IPS-NIHi7 (cell line): ENCODE measurements around the gene UQCR11.
"Not testable (repeated sequence)": the region's sequence is repeated elsewhere in the genome, so short reads cannot be mapped to it uniquely, and the experiment has no call there.

ENCODE experiments used
- DNase-seq: peaks from one replicate; pipeline ENCODE4 v3.0.0; 2012; ENCODE audit warnings: mixed read lengths; ENCODE audit errors: extremely low spot score

UQCR11 gene

GRCh38 chr19:1605236-1606137, at the start of gene UQCR11:
TSS of gene UQCR11 (minus strand) at chr19:1605462. CDS start at chr19:1605409, 53 bp downstream.
- peak; percentile 95 for DNase-seq

GRCh38 chr19:1654178-1654792, 49.0 kb upstream of the UQCR11 start:
- no peak for DNase-seq

GRCh38 chr19:1653300-1653628, 48.0 kb upstream of the UQCR11 start:
- no peak for DNase-seq

GRCh38 chr19:1652471-1653299, 47.4 kb upstream of the UQCR11 start, which contains the start of gene TCF3:
TSS of gene TCF3 (minus strand) at chr19:1652615. CDS start at chr19:1650248, 2,367 bp downstream.
- DNase-seq = peak; percentile 99

GRCh38 chr19:1651568-1652291, 46.5 kb upstream of the UQCR11 start:
- DNase-seq = peak; percentile 46

GRCh38 chr19:1650650-1651567, 45.6 kb upstream of the UQCR11 start:
- peak; percentile 75 for DNase-seq

- no peak for DNase-seq
These were observed 44.7 kb upstream of the UQCR11 start for GRCh38 chr19:1649706-1650649.

- DNase-seq = no peak
These were observed 43.8 kb upstream of the UQCR11 start for GRCh38 chr19:1648920-1649541.

- DNase-seq = no peak
These were observed 43.2 kb upstream of the UQCR11 start for GRCh38 chr19:1648459-1648849.

- no peak for DNase-seq
These were observed 42.5 kb upstream of the UQCR11 start for GRCh38 chr19:1647501-1648458.

- DNase-seq = no peak
These were observed 41.6 kb upstream of the UQCR11 start for GRCh38 chr19:1646659-1647453.

- no peak for DNase-seq
These were observed 40.9 kb upstream of the UQCR11 start for GRCh38 chr19:1646149-1646548.

GRCh38 chr19:1645299-1645698, 40.0 kb upstream of the UQCR11 start:
- no peak for DNase-seq

GRCh38 chr19:1644070-1644469, 38.8 kb upstream of the UQCR11 start:
- no peak for DNase-seq

GRCh38 chr19:1640893-1641448, 35.7 kb upstream of the UQCR11 start:
- DNase-seq = not testable (repeated sequence)
